H9 (cell line): ENCODE results near the gene ITPKC. TPM values are rescaled to one million over a fixed set of nuclear protein-coding genes. Genes with fewer than 3 reads are reported as not detected.

Source experiments
- DNase-seq: peaks from one replicate; pipeline ENCODE4 v3.0.0-alpha.2; 2017
- H2AFZ ChIP-seq: one replicate; pipeline ENCODE4 v1.6.1; 2013; ENCODE audit warnings: mild to moderate bottlenecking, low read length, control low read depth, moderate library complexity
- H2AK5ac ChIP-seq: 2 replicates; pipeline ENCODE4 v1.6.1; 2013; ENCODE audit warnings: low read length, control low read depth, mixed read lengths; ENCODE audit not compliant: insufficient read length
- H2BK120ac ChIP-seq: one replicate; pipeline ENCODE4 v1.6.1; 2013; ENCODE audit warnings: low read depth, mild to moderate bottlenecking, low read length, control low read depth, inconsistent platforms; ENCODE audit not compliant: poor library complexity, severe bottlenecking
- H2BK12ac ChIP-seq: 2 replicates; pipeline ENCODE4 v1.6.1; 2013; ENCODE audit warnings: low read length, control low read depth, mixed read lengths, low read depth; ENCODE audit not compliant: insufficient read length
- H2BK15ac ChIP-seq: 2 replicates; pipeline ENCODE4 v1.6.1; 2013; ENCODE audit warnings: low read depth, low read length, control low read depth
- H2BK20ac ChIP-seq: one replicate; pipeline ENCODE4 v1.6.1; 2013; ENCODE audit warnings: low read depth, mild to moderate bottlenecking, low read length, control low read depth, inconsistent platforms; ENCODE audit not compliant: poor library complexity, severe bottlenecking
- H2BK5ac ChIP-seq: 2 replicates; pipeline ENCODE4 v1.6.1; 2013; ENCODE audit warnings: low read length, control low read depth, mixed read lengths; ENCODE audit not compliant: insufficient read length
- H3K14ac ChIP-seq: 2 replicates; pipeline ENCODE4 v1.6.1; 2013; ENCODE audit warnings: low read length, control low read depth; ENCODE audit not compliant: insufficient read depth
- H3K18ac ChIP-seq: 2 replicates; pipeline ENCODE4 v1.6.1; 2013; ENCODE audit warnings: low read depth, mild to moderate bottlenecking, mixed read lengths, low read length, control low read depth; ENCODE audit not compliant: insufficient read length
- H3K23ac ChIP-seq: 2 replicates; pipeline ENCODE4 v1.6.1; 2013; ENCODE audit warnings: low read length, control low read depth, mixed read lengths, low read depth; ENCODE audit not compliant: insufficient read length
- H3K23me2 ChIP-seq: 2 replicates; pipeline ENCODE4 v1.6.1; 2013; ENCODE audit warnings: low read depth, mild to moderate bottlenecking, mixed read lengths, low read length, control low read depth; ENCODE audit not compliant: insufficient read length, poor library complexity, severe bottlenecking
- H3K27ac ChIP-seq: 2 replicates; pipeline ENCODE4 v1.5.1; 2013; ENCODE audit warnings: low read length, control low read depth, mixed read lengths, low read depth; ENCODE audit not compliant: insufficient read length
- H3K27me3 ChIP-seq: 2 replicates; pipeline ENCODE4 v1.6.1; 2013; ENCODE audit warnings: low read length, control low read depth, inconsistent platforms; ENCODE audit not compliant: insufficient read depth
- H3K4ac ChIP-seq: 2 replicates; pipeline ENCODE4 v1.6.1; 2013; ENCODE audit warnings: low read depth, mild to moderate bottlenecking, control low read depth, inconsistent platforms, low read length, moderate library complexity
- H3K4me1 ChIP-seq: 2 replicates; pipeline ENCODE4 v1.6.1; 2013; ENCODE audit warnings: low read length, control low read depth, inconsistent platforms; ENCODE audit not compliant: insufficient read depth
- H3K4me2 ChIP-seq: 2 replicates; pipeline ENCODE4 v1.6.1; 2013; ENCODE audit warnings: low read length, control low read depth, mixed read lengths; ENCODE audit not compliant: insufficient read length, insufficient read depth
- H3K56ac ChIP-seq: 2 replicates; pipeline ENCODE4 v1.6.1; 2013; ENCODE audit warnings: low read depth, mild to moderate bottlenecking, mixed read lengths, low read length, control low read depth; ENCODE audit not compliant: insufficient read length
- H3K79me1 ChIP-seq: 2 replicates; pipeline ENCODE4 v1.6.1; 2013; ENCODE audit warnings: low read depth, mild to moderate bottlenecking, moderate library complexity, low read length, control low read depth, inconsistent platforms; ENCODE audit not compliant: insufficient read depth, poor library complexity, severe bottlenecking
- H3K79me2 ChIP-seq: 2 replicates; pipeline ENCODE4 v1.6.1; 2013; ENCODE audit warnings: low read length, control low read depth, inconsistent platforms; ENCODE audit not compliant: insufficient read depth
- H3K9ac ChIP-seq: 2 replicates; pipeline ENCODE4 v1.6.1; 2013; ENCODE audit warnings: low read length, control low read depth, mixed read lengths; ENCODE audit not compliant: insufficient read length; ENCODE audit errors: extremely low read depth
- H3K9me3 ChIP-seq: one replicate; pipeline ENCODE4 v1.6.1; 2013; ENCODE audit warnings: low read depth, low read length, inconsistent platforms; ENCODE audit not compliant: control insufficient read depth
- H3T11ph ChIP-seq: one replicate; pipeline ENCODE4 v1.6.1; 2013; ENCODE audit warnings: mild to moderate bottlenecking, low read length, control low read depth, inconsistent platforms
- H4K20me1 ChIP-seq: one replicate; pipeline ENCODE4 v1.6.1; 2013; ENCODE audit not compliant: control insufficient read depth, insufficient read length, insufficient read depth
- H4K5ac ChIP-seq: 2 replicates; pipeline ENCODE4 v1.6.1; 2013; ENCODE audit warnings: low read depth, mild to moderate bottlenecking, mixed read lengths, low read length, control low read depth; ENCODE audit not compliant: insufficient read length
- H4K8ac ChIP-seq: replicated peaks from 2 replicates; pipeline ENCODE4 v1.6.1; 2013; ENCODE audit warnings: low read length, control low read depth, mixed read lengths, low read depth; ENCODE audit not compliant: insufficient read length
- H4K91ac ChIP-seq: 2 replicates; pipeline ENCODE4 v1.6.1; 2013; ENCODE audit warnings: low read depth, mild to moderate bottlenecking, moderate library complexity, mixed read lengths, low read length, control low read depth; ENCODE audit not compliant: insufficient read length
- H3K27ac Mint-ChIP-seq, 3 experiments: 2 replicates in 2 of 3; 3 replicates in 1 of 3; pipeline ENCODE4 v1.8.0; 2020 to 2021; ENCODE audit warnings: mixed read lengths in 3 of 3, mild to moderate bottlenecking in 1 of 3, moderate library complexity in 1 of 3
- H3K27me3 Mint-ChIP-seq: 2 replicates; pipeline ENCODE4 v1.8.0; 2021; ENCODE audit warnings: low read depth, mild to moderate bottlenecking, moderate library complexity, mixed read lengths
- H3K36me3 Mint-ChIP-seq, 3 experiments: 2 replicates in 2 of 3; 3 replicates in 1 of 3; pipeline ENCODE4 v1.8.0; 2020 to 2021; ENCODE audit warnings: low read depth in 3 of 3, mixed read lengths in 3 of 3; ENCODE audit not compliant: insufficient read depth in 1 of 3
- H3K4me1 Mint-ChIP-seq, 2 experiments: 2 replicates each; pipeline ENCODE4 v1.8.0; 2020; ENCODE audit warnings: mixed read lengths in 2 of 2
- H3K4me3 Mint-ChIP-seq, 2 experiments: 2 replicates in 1 of 2; 3 replicates in 1 of 2; pipeline ENCODE4 v1.8.0; 2020 to 2021; ENCODE audit warnings: mild to moderate bottlenecking in 2 of 2, mixed read lengths in 2 of 2, moderate library complexity in 1 of 2
- H3K9me3 Mint-ChIP-seq, 2 experiments: 2 replicates in 1 of 2; 3 replicates in 1 of 2; pipeline ENCODE4 v1.8.0; 2020; ENCODE audit warnings: mild to moderate bottlenecking in 2 of 2, mixed read lengths in 2 of 2, moderate library complexity in 1 of 2
- CTCF ChIP-seq: fragments of 200-600 bp; sonication (generic); conservative IDR thresholded peaks from 3 replicates; pipeline ENCODE4 v1.8.0; 2021; ENCODE audit warnings: antibody characterized with exemption, mild to moderate bottlenecking
- WGBS: extraction: QIAGEN DNeasy Blood & Tissue Kit; methylation state at CpG from one replicate; pipeline ENCODE4 v1.1.7; 2013; ENCODE audit warnings: missing lambda C conversion rate, low lambda C conversion rate, mixed read lengths; ENCODE audit not compliant: insufficient read length; ENCODE audit errors: extremely low coverage; 5-methylcytosine and 5-hydroxymethylcytosine counted together
- total RNA-seq: library from RNA; stranded (reverse); gene quantifications from 2 replicates; pipeline ENCODE4 v1.2.1, GENCODE V29; 2021

ITPKC gene
- total RNA-seq, 1 experiment from 2014 or later: 11.2 TPM

GRCh38 chr19:40716031-40716481 lies 856 bp upstream of the ITPKC start:
- Mint-ChIP-seq H3K9me3 (no peaks in the 10 kb centered on the region; a peak in 1 of 5 replicates), H3K36me3 (peaks cover 14 to 31% (median 24%) of the 10 kb centered on the region in 3 experiments), H3K4me1 (peaks cover 27 to 44% of the 10 kb centered on the region in 2 experiments), H3K27ac (peak overlapping the region; percentile 91 to 99 (median 96)), H3K4me3 (peak overlapping the region; percentile 93 to 97), H3K27me3 (no peaks in the 10 kb centered on the region; the same call in 1 of the 2 replicates)
- peak overlapping the region; percentile 53 for H3K9ac ChIP-seq
- H2AFZ ChIP-seq: no peak overlapping the region
- peak overlapping the region; percentile 84 for H3K4me2 ChIP-seq
- H3K18ac ChIP-seq: peak overlapping the region; percentile 77
- peak overlapping the region; percentile 15 for H4K91ac ChIP-seq
- no peak overlapping the region for H3K23ac ChIP-seq
- H2AK5ac ChIP-seq: no peak overlapping the region
- peak; percentile 35 for DNase-seq
- H4K8ac ChIP-seq: no peak overlapping the region
- H2BK12ac ChIP-seq: peak overlapping the region; percentile 31
- H3K9me3 ChIP-seq: no peaks in the 10 kb centered on the region
- H3K4ac ChIP-seq: peak overlapping the region; percentile 9; the same call in 1 of the 2 replicates
- H3K23me2 ChIP-seq: peaks cover 32% of the 10 kb centered on the region
- H2BK120ac ChIP-seq: no peak overlapping the region
- no CpG with 5 or more reads among the region's 8 CpGs for WGBS
- H3T11ph ChIP-seq: no peak overlapping the region
- peak overlapping the region; percentile 53 for H3K27ac ChIP-seq
- H4K20me1 ChIP-seq: no peaks in the 10 kb centered on the region
- H2BK15ac ChIP-seq: no peak overlapping the region
- no peaks in the 10 kb centered on the region for H3K79me1 ChIP-seq
- TF ChIP-seq CTCF: no peak
- H4K5ac ChIP-seq: peak overlapping the region; percentile 27
- H2BK5ac ChIP-seq: no peak overlapping the region
- H2BK20ac ChIP-seq: no peak overlapping the region
- no peak overlapping the region for H3K56ac ChIP-seq
- no peaks in the 10 kb centered on the region; the same call in 1 of the 2 replicates for H3K79me2 ChIP-seq
- no peaks in the 10 kb centered on the region for H3K27me3 ChIP-seq
- H3K4me1 ChIP-seq: no peaks in the 10 kb centered on the region; the same call in 1 of the 2 replicates
- H3K14ac ChIP-seq: peak overlapping the region; percentile 62; the same call in 1 of the 2 replicates
